Measurements from ENCODE around the gene SLC52A1. TPM values are rescaled to one million over a fixed set of nuclear protein-coding genes. Genes with fewer than 3 reads are reported as not detected.

SLC52A1 gene
- total RNA-seq, 1 donor from 2014 or later, result 0.53 TPM

- TF ChIP-seq CTCF (IDR thresholded peaks at IDR 0.05; ENCODE audit: insufficient read depth, low read length, severe bottlenecking), result no peak
- peaks cover 7% of the 10 kb centered on the region for H3K36me3 ChIP-seq (ENCODE audit: control insufficient read depth, insufficient read depth, low read length)
- no peaks in the 10 kb centered on the region for H3K27me3 ChIP-seq (ENCODE audit: control insufficient read depth, insufficient read depth, low read length)
- no peak for FAIRE-seq
- DNase-seq (ENCODE audit: low read depth), result no peak
- no peak overlapping the region for H3K4me3 ChIP-seq (ENCODE audit: low read depth, low read length)
Observed at GRCh38 chr17:5027916-5028315, 7.3 kb downstream of the SLC52A1 start.

GRCh38 chr17:5027299-5027698, 7.9 kb downstream of the SLC52A1 start:
- peaks cover 12% of the 10 kb centered on the region for H3K36me3 ChIP-seq (ENCODE audit: control insufficient read depth, insufficient read depth, low read length)
- no peaks in the 10 kb centered on the region for H3K27me3 ChIP-seq (ENCODE audit: control insufficient read depth, insufficient read depth, low read length)
- FAIRE-seq, result no peak
- DNase-seq (ENCODE audit: low read depth), result no peak
- H3K4me3 ChIP-seq (ENCODE audit: low read depth, low read length), result no peak overlapping the region
- TF ChIP-seq CTCF (IDR thresholded peaks at IDR 0.05; ENCODE audit: insufficient read depth, low read length, severe bottlenecking), result no peak

- no peak overlapping the region for H3K4me3 ChIP-seq (ENCODE audit: low read depth, low read length)
- no peaks in the 10 kb centered on the region for H3K27me3 ChIP-seq (ENCODE audit: control insufficient read depth, insufficient read depth, low read length)
- TF ChIP-seq CTCF (IDR thresholded peaks at IDR 0.05; ENCODE audit: insufficient read depth, low read length, severe bottlenecking), result no peak
- no peak for FAIRE-seq
- peaks cover 30% of the 10 kb centered on the region for H3K36me3 ChIP-seq (ENCODE audit: control insufficient read depth, insufficient read depth, low read length)
- no peak for DNase-seq (ENCODE audit: low read depth)
Observed at GRCh38 chr17:5024604-5025003, 10.6 kb downstream of the SLC52A1 start.

- no peak for FAIRE-seq
- DNase-seq (ENCODE audit: low read depth), result no peak
- peaks cover 36% of the 10 kb centered on the region for H3K36me3 ChIP-seq (ENCODE audit: control insufficient read depth, insufficient read depth, low read length)
- no peaks in the 10 kb centered on the region for H3K27me3 ChIP-seq (ENCODE audit: control insufficient read depth, insufficient read depth, low read length)
- no peak overlapping the region for H3K4me3 ChIP-seq (ENCODE audit: low read depth, low read length)
- TF ChIP-seq CTCF (IDR thresholded peaks at IDR 0.05; ENCODE audit: insufficient read depth, low read length, severe bottlenecking), result no peak
Observed at GRCh38 chr17:5023588-5024147, 11.6 kb downstream of the SLC52A1 start.

GRCh38 chr17:5022171-5022711, 13.0 kb downstream of the SLC52A1 start:
- peaks cover 40% of the 10 kb centered on the region for H3K36me3 ChIP-seq (ENCODE audit: control insufficient read depth, insufficient read depth, low read length)
- FAIRE-seq (no peak), DNase-seq (ENCODE audit: low read depth) (no peak)
- no peaks in the 10 kb centered on the region for H3K27me3 ChIP-seq (ENCODE audit: control insufficient read depth, insufficient read depth, low read length)
- H3K4me3 ChIP-seq (ENCODE audit: low read depth, low read length), result no peak overlapping the region
- TF ChIP-seq CTCF (IDR thresholded peaks at IDR 0.05; ENCODE audit: insufficient read depth, low read length, severe bottlenecking), result no peak

- no peak for TF ChIP-seq CTCF (IDR thresholded peaks at IDR 0.05; ENCODE audit: insufficient read depth, low read length, severe bottlenecking)
- no peak for FAIRE-seq
- DNase-seq (ENCODE audit: low read depth), result no peak
- no peak overlapping the region for H3K4me3 ChIP-seq (ENCODE audit: low read depth, low read length)
- H3K27me3 ChIP-seq (ENCODE audit: control insufficient read depth, insufficient read depth, low read length), result no peaks in the 10 kb centered on the region
- peaks cover 46% of the 10 kb centered on the region for H3K36me3 ChIP-seq (ENCODE audit: control insufficient read depth, insufficient read depth, low read length)
Observed at GRCh38 chr17:5020502-5021023, 14.7 kb downstream of the SLC52A1 start.
